HepG2 (cell line): ENCODE data around the gene MSRB2. TPM values are rescaled to one million over a fixed set of nuclear protein-coding genes. Genes with fewer than 3 reads are reported as not detected.

Experiments
- AHDC1 ChIP-seq: sonication (generic); formaldehyde crosslinking; IDR thresholded peaks from 2 replicates; pipeline ENCODE4 v1.5.1; 2020; ENCODE audit warnings: mild to moderate bottlenecking, missing genetic modification reagents, borderline replicate concordance
- BCL6 ChIP-seq: IDR thresholded peaks from 2 replicates; pipeline ENCODE4 v1.6.1; 2016; ENCODE audit warnings: missing genetic modification reagents, missing compliant biosample characterization
- CERS6 ChIP-seq: sonication (generic); formaldehyde crosslinking; IDR thresholded peaks from 2 replicates; pipeline ENCODE4 v1.5.0; 2020; ENCODE audit warnings: missing genetic modification reagents
- FOXO1 ChIP-seq: sonication (generic); formaldehyde crosslinking; IDR thresholded peaks from 2 replicates; pipeline ENCODE4 v1.4.0; 2020; ENCODE audit warnings: missing genetic modification reagents
- IRF2 ChIP-seq: IDR thresholded peaks from 2 replicates; pipeline ENCODE4 v1.6.1; 2018; ENCODE audit warnings: missing genetic modification reagents, missing compliant biosample characterization
- KDM5B ChIP-seq: sonication (generic); formaldehyde crosslinking; IDR thresholded peaks from 2 replicates; pipeline ENCODE4 v1.4.0; 2020; ENCODE audit warnings: missing genetic modification reagents, mild to moderate bottlenecking, borderline replicate concordance
- NFKB2 ChIP-seq: sonication (generic); formaldehyde crosslinking; IDR thresholded peaks from 2 replicates; pipeline ENCODE4 v1.4.0; 2020; ENCODE audit warnings: missing genetic modification reagents, borderline replicate concordance
- RARG ChIP-seq: sonication (generic); formaldehyde crosslinking; IDR thresholded peaks from 2 replicates; pipeline ENCODE4 v1.4.0; 2020; ENCODE audit warnings: low read depth, mild to moderate bottlenecking, missing genetic modification reagents
- TCF12 ChIP-seq, 2 experiments: fragments of 450-650 bp in 1 of 2; sonication (generic) in 1 of 2; formaldehyde crosslinking in 1 of 2; IDR thresholded peaks; 2 replicates each; pipeline versions ENCODE4 v1.6.1 to v1.8.0; 2017 to 2022; ENCODE audit warnings: antibody characterized with exemption in 1 of 2, mild to moderate bottlenecking in 1 of 2, missing genetic modification reagents in 1 of 2, moderate library complexity in 1 of 2
- ZNF10 ChIP-seq: sonication (generic); formaldehyde crosslinking; IDR thresholded peaks from 2 replicates; pipeline ENCODE4 v1.4.0; 2020; ENCODE audit warnings: mild to moderate bottlenecking, low read depth, missing genetic modification reagents, borderline replicate concordance
- ZNF574 ChIP-seq: sonication (generic); formaldehyde crosslinking; IDR thresholded peaks from 2 replicates; pipeline ENCODE4 v1.4.0; 2020; ENCODE audit warnings: missing genetic modification reagents
- ZNF709 ChIP-seq: sonication (generic); formaldehyde crosslinking; IDR thresholded peaks from 2 replicates; pipeline ENCODE4 v1.5.0; 2020; ENCODE audit warnings: mild to moderate bottlenecking, missing genetic modification reagents
- ZNF770 ChIP-seq: sonication (generic); formaldehyde crosslinking; IDR thresholded peaks from 2 replicates; pipeline ENCODE4 v1.5.0; 2020; ENCODE audit warnings: mild to moderate bottlenecking, missing genetic modification reagents
- polyA plus RNA-seq, 8 experiments: library from polyadenylated mRNA; depleted of rRNA in 3 of 8; stranded (reverse) in 7 of 8; unstranded in 1 of 8; fragments of >200 nt; fragmentation: Illumina TruSeq in 4 of 8; extraction: Trizol in 4 of 8; gene quantifications; 2 replicates each; pipeline versions ENCODE4 v1.2.1 to v1.2.3, GENCODE V29; 2011 to 2016; ENCODE audit warnings: low read depth in 4 of 8, missing spikeins in 1 of 8, mixed read lengths in 1 of 8; ENCODE audit not compliant: insufficient read depth in 1 of 8
- total RNA-seq, 5 experiments: library from RNA; depleted of rRNA; stranded (reverse); fragments of >200 nt; fragmentation: Illumina TruSeq; extraction: Trizol; gene quantifications; 2 replicates each; pipeline ENCODE4 v1.2.3, GENCODE V29; 2016; ENCODE audit warnings: low read depth in 1 of 5

MSRB2 gene
- total and polyA plus RNA-seq, 2 of the 13 experiments (the other 11 are each of a cell fraction or from before 2014, with no cell fraction given) = 8.3 to 22.1 TPM

GRCh38 chr10:23095404-23095965 is at the start of gene MSRB2 (continued):
- no peak for TF ChIP-seq ZNF770 (CRISPR knock-in tag)
- peak; percentile 87; the same call in 1 of the 2 replicates for TF ChIP-seq ZNF709 (CRISPR knock-in tag)
- no peak for TF ChIP-seq RARG
- no peak for TF ChIP-seq ZNF10 (CRISPR knock-in tag)
- TF ChIP-seq NFKB2 (CRISPR knock-in tag) = peak; percentile 44; the same call in 1 of the 2 replicates
- TF ChIP-seq IRF2 = peak; percentile 39; the same call in 1 of the 2 replicates
- TF ChIP-seq TCF12 (IDR thresholded peaks at IDR 0.05) = no peak
- TF ChIP-seq TCF12 (CRISPR knock-in tag; IDR thresholded peaks at IDR 0.05) = no peak
- TF ChIP-seq FOXO1 (CRISPR knock-in tag) = 0 out of 2 replicates have a peak, but pooled peaks have one; percentile 23
- TF ChIP-seq AHDC1 (CRISPR knock-in tag) = peak; percentile 53; the same call in 1 of the 2 replicates
- 0 out of 2 replicates have a peak, but pooled peaks have one; percentile 24 for TF ChIP-seq BCL6 (CRISPR knock-in tag)
- no peak for TF ChIP-seq CERS6 (CRISPR knock-in tag)
- peak; percentile 65 for TF ChIP-seq ZNF574 (CRISPR knock-in tag)
- peak; percentile 31; the same call in 1 of the 2 replicates for TF ChIP-seq KDM5B
